ENCODE data around the gene ZNF253.
"Not testable (repeated sequence)": the region's sequence is repeated elsewhere in the genome, so short reads cannot be mapped to it uniquely, and the experiment has no call there.

- TF ChIP-seq POLR2AphosphoS5, POLR2A, EP300 (IDR thresholded peaks at IDR 0.05): not testable (repeated sequence)
- peak in 5 of 6 experiments; percentile 22 to 66 (median 45) for TF ChIP-seq CTCF (IDR thresholded peaks at IDR 0.05)
Observed at GRCh38 chr19:19930417-19930816, 64.7 kb downstream of the ZNF253 start.

Data from upper lobe of left lung (tissue), 4 donors.